Left lung (tissue), 10 donors: ENCODE data around the gene NLRC5. TPM values are rescaled to one million over a fixed set of nuclear protein-coding genes. Genes with fewer than 3 reads are reported as not detected.

Source experiments
- ATAC-seq: fragments of 200-7000 bp; cut with Tn5 transposase; one replicate; pipeline ENCODE4 v1.9.1; 2020; ENCODE audit warnings: moderate library complexity
- DNase-seq, 4 donors: peaks; one replicate each; pipeline ENCODE4 v3.0.0-alpha.2; 2013 to 2020
- H3K27ac ChIP-seq, 2 donors: fragments of 200-600 bp; sonication (generic) in 1 of 2; one replicate each; pipeline versions ENCODE4 v1.5.0 to v1.8.0; 2020 to 2021
- H3K27me3 ChIP-seq, 2 donors: fragments of 200-600 bp; sonication (generic) in 1 of 2; one replicate each; pipeline versions ENCODE4 v1.5.0 to v1.8.0; 2020 to 2021
- H3K36me3 ChIP-seq, 2 donors: fragments of 200-600 bp; sonication (generic) in 1 of 2; one replicate each; pipeline versions ENCODE4 v1.5.0 to v1.8.0; 2020 to 2021
- H3K4me1 ChIP-seq, 2 donors: fragments of 200-600 bp; one replicate each; pipeline ENCODE4 v1.8.0; 2021
- H3K4me3 ChIP-seq, 2 donors: fragments of 200-600 bp; sonication (generic) in 1 of 2; one replicate each; pipeline versions ENCODE4 v1.5.0 to v1.8.0; 2020 to 2021; ENCODE audit warnings: mild to moderate bottlenecking in 1 of 2
- H3K9me3 ChIP-seq, 2 donors: fragments of 200-600 bp; sonication (generic) in 1 of 2; one replicate each; pipeline versions ENCODE4 v1.5.0 to v1.8.0; 2020 to 2021
- intact Hi-C, 2 donors: fragments of 100-400 bp; cut with DNase I; formaldehyde crosslinking; loops; one replicate each; pipeline versions ENCODE4 v1.11.2 to v1.14.2; 2022
- polyA plus RNA-seq, 6 donors: library from polyadenylated mRNA; unstranded; fragments of 120-200 nt; gene quantifications; one replicate each; pipeline ENCODE4 v1.2.1, GENCODE V29; 2013; ENCODE audit not compliant: insufficient read length in 6 of 6
- total RNA-seq, 2 donors: library from RNA; stranded (reverse); fragmentation: NEBNext Ultra II Directional; extraction: Animal tissue kit (Norgen Biotek cat#: 25700); gene quantifications; one replicate each; pipeline ENCODE4 v1.2.1, GENCODE V29; 2021
- TF ChIP-seq, protein P1 (sequence below), 2 donors: fragments of 200-600 bp; sonication (generic) in 1 of 2; IDR thresholded peaks; one replicate each; pipeline versions ENCODE4 v1.5.0 to v1.8.0; 2021; ENCODE audit warnings: antibody characterized with exemption in 2 of 2
- donor health status: DM: no; HTN: yes; CAD: no.
- donor health status: DM: no; HTN: no; CAD: no.

NLRC5 gene
- total and polyA plus RNA-seq, 8 donors = 9.8 to 93.3 (median 12.9) TPM

DNA sequence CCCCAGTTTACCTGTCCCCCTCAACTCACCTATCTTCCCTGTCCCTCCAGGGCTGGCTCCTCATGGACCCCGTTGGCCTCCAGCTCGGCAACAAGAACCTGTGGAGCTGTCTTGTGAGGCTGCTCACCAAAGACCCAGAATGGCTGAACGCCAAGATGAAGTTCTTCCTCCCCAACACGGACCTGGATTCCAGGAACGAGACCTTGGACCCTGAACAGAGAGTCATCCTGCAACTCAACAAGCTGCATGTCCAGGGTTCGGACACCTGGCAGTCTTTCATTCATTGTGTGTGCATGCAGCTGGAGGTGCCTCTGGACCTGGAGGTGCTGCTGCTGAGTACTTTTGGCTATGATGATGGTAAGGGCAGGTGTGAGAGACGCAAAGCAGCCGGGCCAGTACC is 31.3 kb downstream of the NLRC5 start:
- no peak overlapping the region for H3K27ac ChIP-seq
- no peak for DNase-seq
- H3K27me3 ChIP-seq = no peaks in the 10 kb centered on the region
- H3K36me3 ChIP-seq = peaks cover 0 to 85% of the 10 kb centered on the region in 2 donors
- ATAC-seq = no peak
- no peak overlapping the region for H3K4me3 ChIP-seq
- intact Hi-C loops = no loop called here
- H3K4me1 ChIP-seq = peaks cover 0 to 36% of the 10 kb centered on the region in 2 donors
- TF ChIP-seq, protein P1, sequence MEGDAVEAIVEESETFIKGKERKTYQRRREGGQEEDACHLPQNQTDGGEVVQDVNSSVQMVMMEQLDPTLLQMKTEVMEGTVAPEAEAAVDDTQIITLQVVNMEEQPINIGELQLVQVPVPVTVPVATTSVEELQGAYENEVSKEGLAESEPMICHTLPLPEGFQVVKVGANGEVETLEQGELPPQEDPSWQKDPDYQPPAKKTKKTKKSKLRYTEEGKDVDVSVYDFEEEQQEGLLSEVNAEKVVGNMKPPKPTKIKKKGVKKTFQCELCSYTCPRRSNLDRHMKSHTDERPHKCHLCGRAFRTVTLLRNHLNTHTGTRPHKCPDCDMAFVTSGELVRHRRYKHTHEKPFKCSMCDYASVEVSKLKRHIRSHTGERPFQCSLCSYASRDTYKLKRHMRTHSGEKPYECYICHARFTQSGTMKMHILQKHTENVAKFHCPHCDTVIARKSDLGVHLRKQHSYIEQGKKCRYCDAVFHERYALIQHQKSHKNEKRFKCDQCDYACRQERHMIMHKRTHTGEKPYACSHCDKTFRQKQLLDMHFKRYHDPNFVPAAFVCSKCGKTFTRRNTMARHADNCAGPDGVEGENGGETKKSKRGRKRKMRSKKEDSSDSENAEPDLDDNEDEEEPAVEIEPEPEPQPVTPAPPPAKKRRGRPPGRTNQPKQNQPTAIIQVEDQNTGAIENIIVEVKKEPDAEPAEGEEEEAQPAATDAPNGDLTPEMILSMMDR (IDR thresholded peaks at IDR 0.05) = no peak
- H3K9me3 ChIP-seq = no peaks in the 10 kb centered on the region

DNA sequence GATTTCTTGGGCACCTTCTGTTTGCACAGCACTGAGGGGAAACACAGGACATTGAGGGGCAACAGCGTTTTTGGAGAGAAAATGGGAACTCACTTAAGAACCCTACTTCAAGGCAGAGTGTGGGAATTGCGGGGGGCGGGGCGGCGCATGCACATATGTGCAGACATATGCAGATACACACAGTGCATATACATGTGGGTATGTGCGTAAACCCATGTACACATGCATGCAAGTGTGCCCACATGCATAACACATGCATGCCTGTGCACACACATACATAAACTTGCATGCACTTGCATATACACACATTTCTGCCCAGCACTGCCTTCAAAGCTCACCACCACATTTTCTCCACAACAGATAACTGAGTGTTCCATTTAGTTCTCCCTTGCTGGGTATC is 32.4 kb downstream of the NLRC5 start:
- DNase-seq = no peak
- Histone ChIP-seq H3K4me1 (peaks cover 0 to 47% of the 10 kb centered on the region in 2 donors), H3K36me3 (peaks cover 0 to 96% of the 10 kb centered on the region in 2 donors), H3K27me3 (no peaks in the 10 kb centered on the region), H3K27ac (no peak overlapping the region), H3K4me3 (no peak overlapping the region), H3K9me3 (no peaks in the 10 kb centered on the region)
- intact Hi-C loops = no loop called here
- TF ChIP-seq, protein P1 (IDR thresholded peaks at IDR 0.05) = no peak
- no peak for ATAC-seq

DNA sequence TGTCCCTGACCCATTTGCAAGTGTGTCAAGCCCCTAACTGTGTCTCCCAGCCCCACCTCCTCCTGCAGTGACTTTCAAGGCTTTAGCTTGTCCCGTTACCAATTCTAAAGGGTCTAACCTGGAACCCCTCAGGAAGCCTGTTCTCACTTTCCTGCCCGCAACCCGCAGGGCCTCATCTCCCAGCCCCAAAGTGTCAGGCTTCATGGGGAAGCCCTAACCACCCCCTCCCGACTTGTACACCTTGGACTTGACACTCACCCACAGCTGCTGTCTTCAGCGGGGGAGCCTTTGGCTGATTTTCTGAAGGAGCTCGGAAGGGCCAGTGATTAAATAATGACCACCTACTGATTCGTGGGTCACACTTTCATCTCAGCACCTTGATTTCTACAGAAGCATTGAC is 33.1 kb downstream of the NLRC5 start:
- H3K36me3 ChIP-seq = peaks cover 0 to 97% of the 10 kb centered on the region in 2 donors
- no peaks in the 10 kb centered on the region for H3K27me3 ChIP-seq
- peak overlapping the region in 1 of 2 donors; percentile 50 for H3K27ac ChIP-seq
- no peaks in the 10 kb centered on the region for H3K9me3 ChIP-seq
- no peak for DNase-seq
- intact Hi-C loops = no loop called here
- H3K4me1 ChIP-seq = peaks cover 0 to 42% of the 10 kb centered on the region in 2 donors
- no peak for ATAC-seq
- TF ChIP-seq, protein P1 (IDR thresholded peaks at IDR 0.05) = no peak
- H3K4me3 ChIP-seq = no peak overlapping the region

DNA sequence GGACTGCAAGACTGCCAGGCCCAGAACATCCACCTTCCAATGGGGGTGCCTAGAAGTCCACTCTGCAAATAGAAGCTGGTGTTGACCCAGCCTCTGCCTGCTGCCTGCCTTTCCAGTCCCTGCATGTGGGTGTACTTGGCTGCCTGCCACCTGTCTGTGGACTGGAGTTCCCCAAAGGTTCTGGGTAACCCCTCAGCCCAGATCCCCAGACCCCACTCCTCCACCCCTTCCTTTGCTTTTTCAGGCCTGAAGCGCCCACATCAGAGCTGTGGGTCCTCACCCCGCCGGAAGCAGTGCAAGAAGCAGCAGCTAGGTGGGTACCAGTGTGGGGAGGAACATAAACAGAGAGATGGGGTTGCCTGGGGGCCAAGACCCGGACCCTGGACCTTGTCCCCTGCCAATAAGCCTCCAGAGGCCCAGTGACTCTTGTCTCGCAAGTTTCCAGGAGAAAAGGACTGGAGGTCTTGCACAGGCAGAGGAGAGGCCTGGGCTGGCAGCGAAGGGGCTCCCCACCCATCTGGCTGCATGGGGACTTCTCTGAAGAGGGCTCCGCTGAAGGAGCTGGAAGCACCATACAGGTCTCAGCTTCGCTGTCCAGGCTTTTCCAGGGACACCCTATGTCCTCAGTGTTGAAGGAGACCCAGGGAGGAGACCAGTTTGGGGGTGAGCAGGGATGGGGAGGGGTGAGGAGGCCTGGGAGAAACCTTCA is 34.3 kb downstream of the NLRC5 start:
- TF ChIP-seq, protein P1 (IDR thresholded peaks at IDR 0.05) = no peak
- Histone ChIP-seq H3K4me1 (peaks cover 0 to 41% of the 10 kb centered on the region in 2 donors), H3K9me3 (no peaks in the 10 kb centered on the region), H3K27ac (peak overlapping the region in 1 of 2 donors; percentile 73), H3K27me3 (no peaks in the 10 kb centered on the region), H3K36me3 (peaks cover 0 to 95% of the 10 kb centered on the region in 2 donors), H3K4me3 (no peak overlapping the region)
- no peak for DNase-seq
- ATAC-seq = no peak
- intact Hi-C loops = no loop called here

DNA sequence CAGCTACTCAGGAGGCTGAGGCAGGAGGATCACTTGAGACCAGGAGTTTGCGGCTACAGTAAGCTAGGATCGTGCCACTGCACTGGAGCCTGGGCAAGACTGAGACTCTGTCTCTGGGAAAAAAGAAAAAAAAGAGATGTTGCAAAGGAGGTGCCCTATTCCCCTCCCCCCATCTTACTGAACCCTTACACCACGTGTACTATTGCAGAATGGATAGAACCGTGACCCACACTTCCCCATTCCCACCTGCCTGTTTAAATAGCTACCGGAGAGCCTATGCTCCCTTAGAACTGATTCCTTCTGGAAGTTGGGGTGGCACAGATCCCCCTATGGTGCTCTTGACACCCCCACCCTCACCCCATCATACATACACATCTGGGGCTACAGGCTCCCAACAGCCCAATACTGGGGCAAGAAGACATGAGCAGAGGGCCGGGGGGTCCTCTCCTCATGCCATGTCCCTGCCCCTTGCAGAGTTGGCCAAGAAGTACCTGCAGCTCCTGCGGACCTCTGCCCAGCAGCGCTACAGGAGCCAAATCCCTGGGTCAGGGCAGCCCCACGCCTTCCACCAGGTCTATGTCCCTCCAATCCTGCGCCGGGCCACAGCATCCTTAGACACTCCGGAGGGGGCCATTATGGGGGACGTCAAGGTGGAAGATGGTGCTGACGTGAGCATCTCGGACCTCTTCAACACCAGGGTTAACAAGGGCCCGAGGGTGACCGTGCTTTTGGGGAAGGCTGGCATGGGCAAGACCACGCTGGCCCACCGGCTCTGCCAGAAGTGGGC is 35.7 kb downstream of the NLRC5 start:
- DNase-seq (no peak), ATAC-seq (peak; percentile 21)
- Histone ChIP-seq H3K4me3 (no peak overlapping the region), H3K27me3 (no peaks in the 10 kb centered on the region), H3K4me1 (peaks cover 0 to 41% of the 10 kb centered on the region in 2 donors), H3K36me3 (peaks cover 0 to 92% of the 10 kb centered on the region in 2 donors), H3K27ac (peak overlapping the region in 1 of 2 donors; percentile 73), H3K9me3 (no peaks in the 10 kb centered on the region)
- TF ChIP-seq, protein P1 (IDR thresholded peaks at IDR 0.05) = no peak
- intact Hi-C loops = no loop called here
